Adrenal gland (tissue), 5 donors: ENCODE measurements around the gene PGAP3.

Experiments used
- POLR2A ChIP-seq, 2 donors: fragments of 450-650 bp; IDR thresholded peaks; one replicate each; pipeline ENCODE4 v1.6.1; 2017; ENCODE audit warnings: antibody characterized with exemption in 2 of 2, mild to moderate bottlenecking in 2 of 2, moderate library complexity in 1 of 2
- TF ChIP-seq, protein P1 (sequence below), 6 experiments: fragments of 450-650 bp in 4 of 6; fragments of 200-600 bp in 2 of 6; sonication (generic) in 1 of 6; IDR thresholded peaks; 1 replicate in 5 of 6; 2 replicates in 1 of 6; pipeline versions ENCODE4 v1.5.1 to v1.8.0; 2016 to 2021; ENCODE audit warnings: antibody characterized with exemption in 6 of 6, mild to moderate bottlenecking in 2 of 6, moderate library complexity in 1 of 6
- donor health status: DM: no; HTN: no; CAD: no.

DNA sequence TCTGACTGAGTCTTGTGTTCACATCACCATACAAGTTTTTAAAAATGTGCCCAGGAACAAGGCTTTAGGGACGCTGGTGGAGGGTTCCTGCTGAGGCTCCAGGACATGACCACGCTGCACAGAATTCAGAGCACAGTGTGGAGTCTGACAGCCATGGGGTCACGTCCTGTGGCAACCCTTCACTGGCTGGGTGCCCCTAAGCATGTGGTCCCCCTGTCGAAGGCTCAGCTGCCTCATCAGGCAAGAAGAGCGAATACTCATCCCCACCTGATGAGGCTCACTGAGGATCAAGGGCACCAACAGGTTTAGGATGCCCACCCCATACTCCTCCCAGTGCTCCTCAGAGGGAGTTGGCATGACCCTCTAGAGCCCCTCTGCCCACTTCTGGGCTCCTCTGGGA lies 13.7 kb downstream of the PGAP3 start:
- TF ChIP-seq, protein P1, sequence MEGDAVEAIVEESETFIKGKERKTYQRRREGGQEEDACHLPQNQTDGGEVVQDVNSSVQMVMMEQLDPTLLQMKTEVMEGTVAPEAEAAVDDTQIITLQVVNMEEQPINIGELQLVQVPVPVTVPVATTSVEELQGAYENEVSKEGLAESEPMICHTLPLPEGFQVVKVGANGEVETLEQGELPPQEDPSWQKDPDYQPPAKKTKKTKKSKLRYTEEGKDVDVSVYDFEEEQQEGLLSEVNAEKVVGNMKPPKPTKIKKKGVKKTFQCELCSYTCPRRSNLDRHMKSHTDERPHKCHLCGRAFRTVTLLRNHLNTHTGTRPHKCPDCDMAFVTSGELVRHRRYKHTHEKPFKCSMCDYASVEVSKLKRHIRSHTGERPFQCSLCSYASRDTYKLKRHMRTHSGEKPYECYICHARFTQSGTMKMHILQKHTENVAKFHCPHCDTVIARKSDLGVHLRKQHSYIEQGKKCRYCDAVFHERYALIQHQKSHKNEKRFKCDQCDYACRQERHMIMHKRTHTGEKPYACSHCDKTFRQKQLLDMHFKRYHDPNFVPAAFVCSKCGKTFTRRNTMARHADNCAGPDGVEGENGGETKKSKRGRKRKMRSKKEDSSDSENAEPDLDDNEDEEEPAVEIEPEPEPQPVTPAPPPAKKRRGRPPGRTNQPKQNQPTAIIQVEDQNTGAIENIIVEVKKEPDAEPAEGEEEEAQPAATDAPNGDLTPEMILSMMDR (IDR thresholded peaks at IDR 0.05): no peak
- TF ChIP-seq POLR2A (IDR thresholded peaks at IDR 0.05): no peak
